Peyer's patch (tissue), 4 donors: ENCODE data around the gene SRXN1. TPM values are rescaled to one million over a fixed set of nuclear protein-coding genes. Genes with fewer than 3 reads are reported as not detected.

Experiments
- DNase-seq, 3 donors: peaks; one replicate each; pipeline ENCODE4 v3.0.0-alpha.2; 2017 to 2019
- H3K27ac ChIP-seq, 4 donors: fragments of 200-600 bp; sonication (generic); one replicate each; pipeline ENCODE4 v1.5.1; 2016 to 2019
- H3K27me3 ChIP-seq, 2 donors: fragments of 200-600 bp; sonication (generic); one replicate each; pipeline ENCODE4 v1.5.1; 2019
- H3K36me3 ChIP-seq, 3 donors: fragments of 200-600 bp; sonication (generic); one replicate each; pipeline ENCODE4 v1.5.1; 2016 to 2019
- H3K4me1 ChIP-seq, 4 donors: fragments of 200-600 bp; sonication (generic); one replicate each; pipeline ENCODE4 v1.5.1; 2016 to 2019
- H3K4me3 ChIP-seq, 4 donors: fragments of 200-600 bp; sonication (generic); 1 replicate in 3 of 4; 2 replicates in 1 of 4; pipeline ENCODE4 v1.5.1; 2016 to 2019; ENCODE audit warnings: mild to moderate bottlenecking in 1 of 4
- H3K9me3 ChIP-seq, 4 donors: fragments of 200-600 bp; sonication (generic); one replicate each; pipeline ENCODE4 v1.5.1; 2016 to 2019; ENCODE audit warnings: mild to moderate bottlenecking in 1 of 4
- CTCF ChIP-seq, 6 experiments: fragments of 450-650 bp in 4 of 6; fragments of 200-600 bp in 2 of 6; sonication (generic) in 1 of 6; IDR thresholded peaks; one replicate each; pipeline ENCODE4 v1.5.1; 2017 to 2019; ENCODE audit warnings: antibody characterized with exemption in 6 of 6, mild to moderate bottlenecking in 3 of 6, moderate library complexity in 1 of 6
- POLR2A ChIP-seq, 2 donors: fragments of 450-650 bp; IDR thresholded peaks; one replicate each; pipeline ENCODE4 v1.5.1; 2017; ENCODE audit warnings: antibody characterized with exemption in 2 of 2, mild to moderate bottlenecking in 2 of 2, moderate library complexity in 2 of 2
- total RNA-seq, 4 donors: library from RNA; depleted of rRNA; stranded (reverse); fragments of >200 nt; gene quantifications; one replicate each; pipeline ENCODE4 v1.1.0, GENCODE V29; 2016

Gene SRXN1
- total RNA-seq, 4 donors from 2014 or later, result 15.0 to 83.0 (median 29.9) TPM

- Histone ChIP-seq H3K9me3 (no peaks in the 10 kb centered on the region), H3K27ac (peak overlapping the region; percentile 67 to 95 (median 84)), H3K27me3 (no peaks in the 10 kb centered on the region), H3K36me3 (peaks cover 0 to 20% (median 0%) of the 10 kb centered on the region in 3 donors), H3K4me1 (peaks cover 0 to 14% (median 7%) of the 10 kb centered on the region in 4 donors), H3K4me3 (peak overlapping the region; percentile 65 to 100 (median 74))
- TF ChIP-seq POLR2A (IDR thresholded peaks at IDR 0.05) (peak in 1 of 2 donors; percentile 70), CTCF (IDR thresholded peaks at IDR 0.05) (no peak)
- peak in 1 of 3 donors; percentile 61 for DNase-seq
Measured at GRCh38 chr20:652615-653109, 338 bp downstream of the SRXN1 start.

GRCh38 chr20:651713-652614 lies 1.0 kb downstream of the SRXN1 start:
- peaks cover 0 to 23% (median 0%) of the 10 kb centered on the region in 3 donors for H3K36me3 ChIP-seq
- H3K9me3 ChIP-seq, result no peaks in the 10 kb centered on the region
- peak in 1 of 3 donors; percentile 64 for DNase-seq
- peak overlapping the region; percentile 67 to 95 (median 84) for H3K27ac ChIP-seq
- TF ChIP-seq CTCF (IDR thresholded peaks at IDR 0.05) (no peak), POLR2A (IDR thresholded peaks at IDR 0.05) (no peak)
- H3K4me3 ChIP-seq, result peak overlapping the region; percentile 65 to 100 (median 74)
- H3K4me1 ChIP-seq, result peaks cover 0 to 14% (median 7%) of the 10 kb centered on the region in 4 donors
- no peaks in the 10 kb centered on the region for H3K27me3 ChIP-seq

- no peak overlapping the region for H3K27ac ChIP-seq
- peaks cover 0 to 23% (median 0%) of the 10 kb centered on the region in 3 donors for H3K36me3 ChIP-seq
- DNase-seq, result no peak
- TF ChIP-seq CTCF (IDR thresholded peaks at IDR 0.05) (no peak), POLR2A (IDR thresholded peaks at IDR 0.05) (no peak)
- H3K9me3 ChIP-seq, result no peaks in the 10 kb centered on the region
- H3K27me3 ChIP-seq, result no peaks in the 10 kb centered on the region
- peaks cover 0 to 14% (median 7%) of the 10 kb centered on the region in 4 donors for H3K4me1 ChIP-seq
- no peak overlapping the region for H3K4me3 ChIP-seq
Measured at GRCh38 chr20:650954-651353, 2.0 kb downstream of the SRXN1 start.

- H3K4me3 ChIP-seq, result no peak overlapping the region
- H3K27ac ChIP-seq, result no peak overlapping the region
- H3K27me3 ChIP-seq, result no peaks in the 10 kb centered on the region
- H3K9me3 ChIP-seq, result no peaks in the 10 kb centered on the region
- peaks cover 0 to 14% (median 10%) of the 10 kb centered on the region in 4 donors for H3K4me1 ChIP-seq
- TF ChIP-seq CTCF (IDR thresholded peaks at IDR 0.05) (no peak), POLR2A (IDR thresholded peaks at IDR 0.05) (no peak)
- no peak for DNase-seq
- peaks cover 0 to 23% (median 0%) of the 10 kb centered on the region in 3 donors for H3K36me3 ChIP-seq
Measured at GRCh38 chr20:650281-650680, 2.7 kb downstream of the SRXN1 start.

GRCh38 chr20:647479-648019 lies 5.5 kb downstream of the SRXN1 start:
- no peak for DNase-seq
- TF ChIP-seq CTCF (IDR thresholded peaks at IDR 0.05) (no peak), POLR2A (IDR thresholded peaks at IDR 0.05) (no peak)

More at GRCh38 chr20:647479-648019, 5.5 kb downstream of the SRXN1 start:
- Histone ChIP-seq H3K36me3 (peaks cover 0 to 23% (median 0%) of the 10 kb centered on the region in 3 donors), H3K27me3 (no peaks in the 10 kb centered on the region), H3K9me3 (no peaks in the 10 kb centered on the region), H3K4me1 (peaks cover 0 to 10% (median 6%) of the 10 kb centered on the region in 4 donors), H3K4me3 (no peak overlapping the region), H3K27ac (no peak overlapping the region)
